GM19099 (cell line): ENCODE measurements around the gene BABAM2.

Experiments used
- POLR2A ChIP-seq: IDR thresholded peaks from 3 replicates; pipeline ENCODE4 v1.6.1; 2011; ENCODE audit warnings: low read depth; ENCODE audit not compliant: insufficient read length; ENCODE audit errors: extremely low read depth

Gene BABAM2

GRCh38 chr2:28252311-28252710 lies 361.8 kb downstream of the BABAM2 start:
- no peak for TF ChIP-seq POLR2A

GRCh38 chr2:28253543-28253942 lies 363.0 kb downstream of the BABAM2 start:
- TF ChIP-seq POLR2A: no peak

GRCh38 chr2:28257182-28257581 lies 366.7 kb downstream of the BABAM2 start:
- no peak for TF ChIP-seq POLR2A

GRCh38 chr2:28263690-28264089 lies 373.2 kb downstream of the BABAM2 start:
- no peak for TF ChIP-seq POLR2A

GRCh38 chr2:28267282-28267681 lies 376.8 kb downstream of the BABAM2 start:
- TF ChIP-seq POLR2A: no peak

GRCh38 chr2:28268386-28268785 lies 377.9 kb downstream of the BABAM2 start:
- TF ChIP-seq POLR2A: no peak

GRCh38 chr2:28269019-28269784 lies 378.7 kb downstream of the BABAM2 start:
- no peak for TF ChIP-seq POLR2A

- no peak for TF ChIP-seq POLR2A
These were observed 380.1 kb downstream of the BABAM2 start for GRCh38 chr2:28270456-28271152.

GRCh38 chr2:28271231-28271918 lies 380.8 kb downstream of the BABAM2 start:
- TF ChIP-seq POLR2A: no peak

- TF ChIP-seq POLR2A: no peak
These were observed 381.4 kb downstream of the BABAM2 start for GRCh38 chr2:28271919-28272250.

GRCh38 chr2:28273751-28274150 lies 383.2 kb downstream of the BABAM2 start:
- no peak for TF ChIP-seq POLR2A

- no peak for TF ChIP-seq POLR2A
These were observed 384.6 kb downstream of the BABAM2 start for GRCh38 chr2:28274911-28275685.

- TF ChIP-seq POLR2A: no peak
These were observed 385.6 kb downstream of the BABAM2 start for GRCh38 chr2:28276076-28276618.

GRCh38 chr2:28276807-28277206 lies 386.3 kb downstream of the BABAM2 start:
- TF ChIP-seq POLR2A: no peak

GRCh38 chr2:28277466-28277865 lies 386.9 kb downstream of the BABAM2 start:
- no peak for TF ChIP-seq POLR2A
